ENCODE results near the gene AGAP2. TPM values are rescaled to one million over a fixed set of nuclear protein-coding genes. Genes with fewer than 3 reads are reported as not detected.
A peak's percentile ranks its signal among the peaks of the same experiment; 100 is the strongest.

Gene AGAP2
- total and polyA plus RNA-seq, 2 of the 13 experiments (the other 11 are each of a cell fraction or from before 2014, with no cell fraction given) = 0.38 to 0.45 TPM

- TF ChIP-seq HBP1 (CRISPR knock-in tag; IDR thresholded peaks at IDR 0.05; ENCODE audit: low read depth) (peak; percentile 83), CBX2 (IDR thresholded peaks at IDR 0.05; ENCODE audit: low read depth, low read length) (no peak), CBX2 (CRISPR knock-in tag; IDR thresholded peaks at IDR 0.05; ENCODE audit: low read depth) (no peak), NFE2L1 (CRISPR knock-in tag; IDR thresholded peaks at IDR 0.05; ENCODE audit: borderline replicate concordance) (no peak; the same call in 1 of the 2 replicates), GTF2F1 (IDR thresholded peaks at IDR 0.05; ENCODE audit: low read length) (0 out of 2 replicates have a peak, but pooled peaks have one; percentile 12), ZNF34 (CRISPR knock-in tag; IDR thresholded peaks at IDR 0.05; ENCODE audit: borderline replicate concordance) (no peak), SALL1 (CRISPR knock-in tag; IDR thresholded peaks at IDR 0.05) (peak; percentile 94), REPIN1 (CRISPR knock-in tag; IDR thresholded peaks at IDR 0.05; ENCODE audit: borderline replicate concordance, low read depth) (peak; percentile 79; the same call in 1 of the 2 replicates), ZBTB49 (CRISPR knock-in tag; IDR thresholded peaks at IDR 0.05; ENCODE audit: borderline replicate concordance) (peak; percentile 75), ZNF543 (CRISPR knock-in tag; IDR thresholded peaks at IDR 0.05) (peak; percentile 76), ZNF879 (CRISPR knock-in tag; IDR thresholded peaks at IDR 0.05) (0 out of 2 replicates have a peak, but pooled peaks have one; percentile 56), ZNF260 (CRISPR knock-in tag; IDR thresholded peaks at IDR 0.05; ENCODE audit: borderline replicate concordance, low read depth) (no peak), SP5 (CRISPR knock-in tag; IDR thresholded peaks at IDR 0.05; ENCODE audit: borderline replicate concordance, low read depth) (peak; percentile 92), NKX3-1 (CRISPR knock-in tag; IDR thresholded peaks at IDR 0.05) (no peak), ZEB1 (IDR thresholded peaks at IDR 0.05; ENCODE audit: insufficient replicate concordance, low read depth) (no peak), ZNF597 (CRISPR knock-in tag; IDR thresholded peaks at IDR 0.05) (no peak), CENPBD1 (CRISPR knock-in tag; IDR thresholded peaks at IDR 0.05; ENCODE audit: borderline replicate concordance, low read depth) (no peak), MAZ (IDR thresholded peaks at IDR 0.05; ENCODE audit: borderline replicate concordance, low read depth, low read length) (peak; percentile 91), MAZ (CRISPR knock-in tag; IDR thresholded peaks at IDR 0.05; ENCODE audit: low read depth) (peak; percentile 99), RARG (CRISPR knock-in tag; IDR thresholded peaks at IDR 0.05; ENCODE audit: low read depth) (peak; percentile 87; the same call in 1 of the 2 replicates), ZNF317 (CRISPR knock-in tag; IDR thresholded peaks at IDR 0.05) (peak; percentile 91), RFX5 (IDR thresholded peaks at IDR 0.05; ENCODE audit: low read depth, low read length) (peak; percentile 94), ZNF292 (CRISPR knock-in tag; IDR thresholded peaks at IDR 0.05; ENCODE audit: borderline replicate concordance, low read depth) (no peak), TARDBP (CRISPR knock-in tag; IDR thresholded peaks at IDR 0.05) (peak; percentile 93), HES4 (CRISPR knock-in tag; IDR thresholded peaks at IDR 0.05; ENCODE audit: borderline replicate concordance) (no peak; the same call in 1 of the 2 replicates)
Measured at GRCh38 chr12:57751788-57752667, 13.5 kb upstream of the AGAP2 start, which contains the start of gene CDK4 (continued).
